ENCODE results near the gene BARHL2. TPM values are rescaled to one million over a fixed set of nuclear protein-coding genes. Genes with fewer than 3 reads are reported as not detected.
A peak's percentile ranks its signal among the peaks of the same experiment; 100 is the strongest.

The BARHL2 gene
- total RNA-seq, 1 donor from 2014 or later = not detected

DNA sequence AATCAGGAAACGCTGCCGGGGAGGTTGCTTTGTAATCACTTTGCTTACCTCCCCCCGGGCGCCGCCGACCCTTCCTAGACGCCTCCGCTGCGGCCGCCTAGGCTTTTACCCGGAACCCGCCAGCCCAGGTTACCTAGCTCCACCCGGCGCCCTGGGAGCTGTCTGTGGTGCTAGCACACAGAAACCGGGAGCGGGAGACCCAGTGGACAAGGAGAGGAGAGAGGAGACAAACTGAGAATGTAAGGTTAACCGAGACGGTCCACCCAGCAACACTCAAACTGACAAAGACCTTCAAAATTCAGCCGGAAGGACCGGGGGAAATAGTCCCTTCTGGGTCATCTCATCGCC, 9.8 kb downstream of the BARHL2 start:
- Mint-ChIP-seq H3K4me3 (ENCODE audit: unreplicated experiment) (peak overlapping the region; percentile 62), H3K36me3 (ENCODE audit: low read depth) (peaks cover 1% of the 10 kb centered on the region), H3K27ac (ENCODE audit: unreplicated experiment) (no peak overlapping the region), H3K4me1 (ENCODE audit: low read depth) (peaks cover 5% of the 10 kb centered on the region), H3K27me3 (ENCODE audit: low read depth) (peaks cover 76% of the 10 kb centered on the region), H3K9me3 (ENCODE audit: low read depth) (no peaks in the 10 kb centered on the region)
- no peak for TF ChIP-seq CTCF (IDR thresholded peaks at IDR 0.05)
- DNase-seq (ENCODE audit: low spot score) = no peak

DNA sequence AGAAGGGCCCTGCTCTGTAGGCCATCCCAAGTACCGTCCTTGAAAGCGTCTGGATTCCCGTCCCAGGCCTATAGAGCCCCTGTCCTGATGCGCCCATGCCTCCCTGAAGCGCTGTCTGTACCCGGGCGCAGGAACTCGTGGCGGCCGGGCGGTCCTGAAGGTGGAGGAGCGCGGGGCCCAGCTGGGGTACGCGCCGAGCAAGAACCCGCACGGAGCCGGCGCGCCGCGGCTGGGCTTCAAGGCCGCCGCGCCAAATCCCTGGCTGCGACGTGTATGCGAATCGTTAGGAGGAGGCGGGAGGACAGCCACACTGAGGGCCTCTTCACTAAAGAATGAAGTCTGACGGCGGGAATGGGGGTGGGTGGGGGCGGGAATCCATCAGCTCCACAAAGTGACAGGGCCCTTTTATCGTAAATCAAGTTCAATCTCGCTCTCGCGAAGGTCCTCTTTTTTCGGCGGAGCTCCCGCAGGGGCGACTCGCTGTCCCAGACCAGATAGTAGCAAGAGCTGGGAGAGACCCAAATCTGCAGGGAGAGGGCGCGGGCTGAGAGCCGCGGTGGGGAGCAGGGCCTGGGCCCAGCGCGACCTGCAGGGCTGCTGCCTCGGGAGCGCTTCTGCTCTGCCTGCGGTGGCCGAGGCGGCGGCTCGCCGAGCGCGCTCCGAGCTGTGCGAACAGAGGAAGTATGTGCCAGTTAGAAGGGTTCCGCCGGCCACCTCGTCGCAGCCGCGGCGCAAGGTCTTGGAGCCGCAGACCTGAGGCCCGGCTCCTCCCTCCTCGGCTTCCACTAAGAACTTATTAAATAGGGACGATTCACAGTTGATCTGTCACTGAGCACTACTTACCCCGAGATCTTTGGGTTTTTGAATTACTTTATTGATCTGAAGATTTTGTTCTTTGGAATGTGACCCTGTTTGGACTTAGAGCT, 10.4 kb downstream of the BARHL2 start:
- no peak for DNase-seq (ENCODE audit: low spot score)
- Mint-ChIP-seq H3K27ac (ENCODE audit: unreplicated experiment) (no peak overlapping the region), H3K36me3 (ENCODE audit: low read depth) (peaks cover 1% of the 10 kb centered on the region), H3K27me3 (ENCODE audit: low read depth) (peaks cover 76% of the 10 kb centered on the region), H3K9me3 (ENCODE audit: low read depth) (no peaks in the 10 kb centered on the region), H3K4me3 (ENCODE audit: unreplicated experiment) (peak overlapping the region; percentile 62), H3K4me1 (ENCODE audit: low read depth) (peaks cover 5% of the 10 kb centered on the region)
- TF ChIP-seq CTCF (IDR thresholded peaks at IDR 0.05) = no peak

DNA sequence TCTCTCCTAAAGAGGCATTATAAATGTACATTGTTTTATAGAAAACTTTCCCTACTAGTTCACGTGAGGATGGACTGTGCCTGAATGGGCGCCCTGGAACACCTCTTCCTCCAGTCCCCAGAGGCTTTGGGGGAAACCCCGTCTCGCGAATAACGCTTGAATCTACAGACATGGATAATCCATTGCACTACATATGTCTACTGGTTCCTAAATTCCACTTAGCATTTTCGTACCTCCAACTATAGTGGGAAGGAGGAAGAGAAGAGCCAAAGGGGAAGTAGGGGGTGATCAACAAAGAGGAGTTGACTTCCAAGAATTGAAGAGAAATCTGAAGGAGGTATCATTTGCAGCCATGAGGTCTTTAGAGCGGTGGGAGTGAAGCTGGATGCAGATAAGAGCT, 11.1 kb downstream of the BARHL2 start:
- no peak for TF ChIP-seq CTCF (IDR thresholded peaks at IDR 0.05)
- Mint-ChIP-seq H3K9me3 (ENCODE audit: low read depth) (no peaks in the 10 kb centered on the region), H3K4me3 (ENCODE audit: unreplicated experiment) (no peak overlapping the region), H3K27me3 (ENCODE audit: low read depth) (peaks cover 74% of the 10 kb centered on the region), H3K36me3 (ENCODE audit: low read depth) (peaks cover 1% of the 10 kb centered on the region), H3K4me1 (ENCODE audit: low read depth) (peaks cover 5% of the 10 kb centered on the region), H3K27ac (ENCODE audit: unreplicated experiment) (no peak overlapping the region)
- DNase-seq (ENCODE audit: low spot score) = no peak

GRCh38 chr1:90704817-90705216, 12.3 kb downstream of the BARHL2 start:
- no peak for TF ChIP-seq CTCF (IDR thresholded peaks at IDR 0.05)
- peaks cover 1% of the 10 kb centered on the region for H3K36me3 Mint-ChIP-seq (ENCODE audit: low read depth)
- no peaks in the 10 kb centered on the region for H3K9me3 Mint-ChIP-seq (ENCODE audit: low read depth)
- H3K27me3 Mint-ChIP-seq (ENCODE audit: low read depth) = peaks cover 64% of the 10 kb centered on the region
- DNase-seq (ENCODE audit: low spot score) = no peak
- H3K4me1 Mint-ChIP-seq (ENCODE audit: low read depth) = peaks cover 5% of the 10 kb centered on the region
- H3K4me3 Mint-ChIP-seq (ENCODE audit: unreplicated experiment) = no peak overlapping the region
- H3K27ac Mint-ChIP-seq (ENCODE audit: unreplicated experiment) = no peak overlapping the region

DNA sequence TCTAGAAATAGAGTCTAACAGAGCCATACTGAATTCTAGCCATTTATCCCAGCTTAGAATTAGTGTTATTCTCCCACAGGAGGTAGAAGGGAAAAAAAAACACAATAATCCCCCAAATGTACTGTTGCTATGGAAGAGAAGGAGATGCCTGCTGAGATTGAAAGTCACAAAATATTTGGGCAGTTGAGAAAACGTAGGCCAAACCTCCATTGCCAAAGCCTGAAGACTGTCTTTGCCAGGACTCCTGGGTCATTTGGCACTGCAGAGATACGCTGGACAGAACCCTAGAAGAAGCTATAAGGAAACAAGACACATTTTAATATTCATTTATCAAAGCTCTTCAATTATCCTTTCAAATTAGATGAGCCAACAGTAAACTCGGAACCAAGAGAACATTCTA, 22.3 kb downstream of the BARHL2 start:
- no peak for DNase-seq (ENCODE audit: low spot score)
- H3K36me3 Mint-ChIP-seq (ENCODE audit: low read depth) = no peaks in the 10 kb centered on the region
- no peak overlapping the region for H3K4me3 Mint-ChIP-seq (ENCODE audit: unreplicated experiment)
- H3K27ac Mint-ChIP-seq (ENCODE audit: unreplicated experiment) = no peak overlapping the region
- no peaks in the 10 kb centered on the region for H3K4me1 Mint-ChIP-seq (ENCODE audit: low read depth)
- no peaks in the 10 kb centered on the region for H3K9me3 Mint-ChIP-seq (ENCODE audit: low read depth)
- peaks cover 15% of the 10 kb centered on the region for H3K27me3 Mint-ChIP-seq (ENCODE audit: low read depth)
- TF ChIP-seq CTCF (IDR thresholded peaks at IDR 0.05) = no peak
